Fibroblast of pulmonary artery (primary cell): ENCODE measurements around the gene OCEL1.

Experiments
- DNase-seq: peaks from one replicate; pipeline ENCODE4 v3.0.0-alpha.2; 2010; ENCODE audit warnings: low read depth
- H3K4me3 ChIP-seq: replicated peaks from 2 replicates; pipeline ENCODE4 v1.5.1; 2011; ENCODE audit warnings: low read depth, mild to moderate bottlenecking, control low read depth, low read length, moderate library complexity
- TF ChIP-seq, protein P1 (sequence below): IDR thresholded peaks from 2 replicates; pipeline ENCODE4 v1.5.1; 2011; ENCODE audit warnings: mild to moderate bottlenecking, control low read depth, low read length, inconsistent platforms; ENCODE audit errors: missing control alignments

Gene OCEL1

GRCh38 chr19:17219286-17219685, 6.7 kb upstream of the OCEL1 start:
- no peak for DNase-seq
- H3K4me3 ChIP-seq = no peak overlapping the region
- TF ChIP-seq, protein P1, sequence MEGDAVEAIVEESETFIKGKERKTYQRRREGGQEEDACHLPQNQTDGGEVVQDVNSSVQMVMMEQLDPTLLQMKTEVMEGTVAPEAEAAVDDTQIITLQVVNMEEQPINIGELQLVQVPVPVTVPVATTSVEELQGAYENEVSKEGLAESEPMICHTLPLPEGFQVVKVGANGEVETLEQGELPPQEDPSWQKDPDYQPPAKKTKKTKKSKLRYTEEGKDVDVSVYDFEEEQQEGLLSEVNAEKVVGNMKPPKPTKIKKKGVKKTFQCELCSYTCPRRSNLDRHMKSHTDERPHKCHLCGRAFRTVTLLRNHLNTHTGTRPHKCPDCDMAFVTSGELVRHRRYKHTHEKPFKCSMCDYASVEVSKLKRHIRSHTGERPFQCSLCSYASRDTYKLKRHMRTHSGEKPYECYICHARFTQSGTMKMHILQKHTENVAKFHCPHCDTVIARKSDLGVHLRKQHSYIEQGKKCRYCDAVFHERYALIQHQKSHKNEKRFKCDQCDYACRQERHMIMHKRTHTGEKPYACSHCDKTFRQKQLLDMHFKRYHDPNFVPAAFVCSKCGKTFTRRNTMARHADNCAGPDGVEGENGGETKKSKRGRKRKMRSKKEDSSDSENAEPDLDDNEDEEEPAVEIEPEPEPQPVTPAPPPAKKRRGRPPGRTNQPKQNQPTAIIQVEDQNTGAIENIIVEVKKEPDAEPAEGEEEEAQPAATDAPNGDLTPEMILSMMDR = no peak

- H3K4me3 ChIP-seq = no peak overlapping the region
- TF ChIP-seq, protein P1 = no peak
- DNase-seq = peak; percentile 83
Measured at GRCh38 chr19:17220207-17220758, 5.7 kb upstream of the OCEL1 start.

GRCh38 chr19:17225053-17225452, 973 bp upstream of the OCEL1 start:
- no peak for DNase-seq
- TF ChIP-seq, protein P1 = no peak
- H3K4me3 ChIP-seq = no peak overlapping the region

- DNase-seq = no peak
- TF ChIP-seq, protein P1 = no peak
- no peak overlapping the region for H3K4me3 ChIP-seq
Measured at GRCh38 chr19:17227798-17228367, 1.9 kb downstream of the OCEL1 start.

GRCh38 chr19:17229890-17230289, 3.9 kb downstream of the OCEL1 start:
- no peak overlapping the region for H3K4me3 ChIP-seq
- TF ChIP-seq, protein P1 = no peak
- no peak for DNase-seq

DNA sequence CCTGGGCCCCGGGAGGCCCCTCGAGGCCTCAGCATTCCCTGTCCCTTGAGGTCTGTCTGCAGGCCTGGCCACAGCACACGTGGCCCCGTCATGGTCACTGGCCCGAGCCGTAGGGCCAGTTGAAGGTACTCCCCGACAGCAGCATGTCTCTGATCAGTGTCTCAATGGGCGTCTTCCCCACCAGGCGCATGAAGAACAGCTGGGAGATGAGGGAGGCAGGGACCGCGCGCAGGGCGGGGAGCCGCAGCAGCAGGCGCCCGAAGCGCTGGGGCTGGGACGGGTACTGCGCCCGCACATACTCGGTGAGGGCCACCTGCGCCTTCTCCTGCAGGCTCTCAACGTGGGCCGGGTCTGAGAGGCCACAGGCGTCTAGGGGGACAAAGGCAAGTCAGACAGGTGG, 6.2 kb downstream of the OCEL1 start:
- TF ChIP-seq, protein P1 = no peak
- DNase-seq = no peak
- H3K4me3 ChIP-seq = no peak overlapping the region

- TF ChIP-seq, protein P1 = no peak
- peak overlapping the region; percentile 57 for H3K4me3 ChIP-seq
- DNase-seq = peak; percentile 45
Measured at GRCh38 chr19:17234911-17235299, 8.9 kb downstream of the OCEL1 start.
